Measurements from ENCODE around the gene EIPR1. TPM values are rescaled to one million over a fixed set of nuclear protein-coding genes. Genes with fewer than 3 reads are reported as not detected.

EIPR1 gene
- total and polyA plus RNA-seq, 10 of the 15 experiments (the other 5 are each of a cell fraction or from before 2014, with no cell fraction given), result 23.6 to 61.2 (median 42.2) TPM

DNA sequence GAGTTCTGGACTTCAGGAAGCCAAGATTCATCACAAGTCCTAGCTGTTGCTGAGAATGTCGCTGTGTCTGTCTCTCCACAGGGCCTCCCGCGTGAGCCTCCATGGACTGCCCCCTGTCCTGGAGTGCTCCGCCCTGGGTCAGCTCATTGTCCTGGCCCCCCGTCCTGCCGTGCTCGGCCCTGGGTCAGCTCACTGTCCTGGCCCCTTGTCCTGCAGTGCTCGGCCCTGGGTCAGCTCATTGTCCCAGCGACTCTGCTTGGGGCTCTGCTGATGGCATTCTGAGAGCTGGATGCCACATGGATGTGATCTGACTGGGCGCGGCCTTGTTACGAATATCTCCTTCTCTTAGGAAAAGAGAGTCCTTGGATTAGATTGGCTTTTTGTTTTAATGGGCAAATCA lies 78.5 kb downstream of the EIPR1 start (continued):
- TF ChIP-seq, protein P1, sequence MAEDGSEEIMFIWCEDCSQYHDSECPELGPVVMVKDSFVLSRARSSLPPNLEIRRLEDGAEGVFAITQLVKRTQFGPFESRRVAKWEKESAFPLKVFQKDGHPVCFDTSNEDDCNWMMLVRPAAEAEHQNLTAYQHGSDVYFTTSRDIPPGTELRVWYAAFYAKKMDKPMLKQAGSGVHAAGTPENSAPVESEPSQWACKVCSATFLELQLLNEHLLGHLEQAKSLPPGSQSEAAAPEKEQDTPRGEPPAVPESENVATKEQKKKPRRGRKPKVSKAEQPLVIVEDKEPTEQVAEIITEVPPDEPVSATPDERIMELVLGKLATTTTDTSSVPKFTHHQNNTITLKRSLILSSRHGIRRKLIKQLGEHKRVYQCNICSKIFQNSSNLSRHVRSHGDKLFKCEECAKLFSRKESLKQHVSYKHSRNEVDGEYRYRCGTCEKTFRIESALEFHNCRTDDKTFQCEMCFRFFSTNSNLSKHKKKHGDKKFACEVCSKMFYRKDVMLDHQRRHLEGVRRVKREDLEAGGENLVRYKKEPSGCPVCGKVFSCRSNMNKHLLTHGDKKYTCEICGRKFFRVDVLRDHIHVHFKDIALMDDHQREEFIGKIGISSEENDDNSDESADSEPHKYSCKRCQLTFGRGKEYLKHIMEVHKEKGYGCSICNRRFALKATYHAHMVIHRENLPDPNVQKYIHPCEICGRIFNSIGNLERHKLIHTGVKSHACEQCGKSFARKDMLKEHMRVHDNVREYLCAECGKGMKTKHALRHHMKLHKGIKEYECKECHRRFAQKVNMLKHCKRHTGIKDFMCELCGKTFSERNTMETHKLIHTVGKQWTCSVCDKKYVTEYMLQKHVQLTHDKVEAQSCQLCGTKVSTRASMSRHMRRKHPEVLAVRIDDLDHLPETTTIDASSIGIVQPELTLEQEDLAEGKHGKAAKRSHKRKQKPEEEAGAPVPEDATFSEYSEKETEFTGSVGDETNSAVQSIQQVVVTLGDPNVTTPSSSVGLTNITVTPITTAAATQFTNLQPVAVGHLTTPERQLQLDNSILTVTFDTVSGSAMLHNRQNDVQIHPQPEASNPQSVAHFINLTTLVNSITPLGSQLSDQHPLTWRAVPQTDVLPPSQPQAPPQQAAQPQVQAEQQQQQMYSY (CRISPR knock-in tag; IDR thresholded peaks at IDR 0.05), result no peak
- no peak for TF ChIP-seq CBX3 (IDR thresholded peaks at IDR 0.05; ENCODE audit: borderline replicate concordance, low read depth)

DNA sequence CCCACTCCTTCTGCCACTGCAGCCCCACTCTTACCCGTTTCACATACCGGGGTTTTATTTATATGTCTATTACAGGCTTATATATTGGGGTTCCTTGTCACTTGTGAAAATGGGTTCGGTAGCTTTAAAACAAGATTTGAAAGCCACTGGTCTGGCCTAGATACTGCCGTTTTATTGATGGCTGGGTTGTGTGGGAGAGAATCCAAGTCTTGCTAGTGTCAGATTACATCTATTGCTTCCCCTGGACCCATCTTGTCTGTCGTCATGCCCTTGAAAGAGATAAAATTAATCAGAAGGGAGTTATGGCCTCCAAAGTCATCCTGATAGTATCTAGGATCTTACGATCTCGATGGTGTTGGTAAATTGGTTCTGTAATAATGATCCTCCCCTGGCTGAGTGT lies 79.4 kb downstream of the EIPR1 start:
- CTCF ChIA-PET, result no interaction called here
- intact Hi-C loops (cut with micrococcal nuclease; ENCODE audit: unreplicated experiment) (no loop called here), in situ Hi-C loops (cut with MboI) (no loop called here)
- POLR2A ChIA-PET, result no interaction called here
- BruUV-seq (replicated peaks), result no TSS peak
- Histone ChIP-seq H3K4me3 (no peak overlapping the region), H3K27ac (ENCODE audit: control insufficient read depth, insufficient read depth) (no peak overlapping the region), H3K4me2 (ENCODE audit: control insufficient read depth, insufficient read depth) (no peak overlapping the region), H3K9ac (ENCODE audit: control insufficient read depth, insufficient read depth, low read length) (no peak overlapping the region), H3K27me3 (replicated peaks in 1 of 2; ENCODE audit: control insufficient read depth in 2 of 2, insufficient read depth in 2 of 2, low read length in 1 of 2) (no peaks in the 10 kb centered on the region), H3K79me2 (ENCODE audit: control insufficient read depth, insufficient read depth, low read length) (no peaks in the 10 kb centered on the region; the same call in 1 of the 2 replicates), H3K36me3 (ENCODE audit: control insufficient read depth in 2 of 2, insufficient read depth in 2 of 2, low read length in 1 of 2) (peaks cover 2 to 8% of the 10 kb centered on the region in 2 experiments; a peak in 3 of 4 replicates), H3K4me1 (ENCODE audit: control insufficient read depth, insufficient read depth, low read length) (no peaks in the 10 kb centered on the region), H3K9me3 (replicated peaks; ENCODE audit: control insufficient read depth, insufficient read depth, low read length) (no peaks in the 10 kb centered on the region), H2AFZ (ENCODE audit: control insufficient read depth, low read depth, low read length) (no peak overlapping the region), H4K20me1 (ENCODE audit: control insufficient read depth, insufficient read depth) (no peaks in the 10 kb centered on the region)
- WGBS (ENCODE audit: insufficient coverage, insufficient replicate concordance, low lambda C conversion rate, missing lambda C conversion rate), result 97% methylated on average over 7 of the region's 7 CpGs
- ATAC-seq (no peak), DNase-seq (ENCODE audit: low read depth, low spot score) (no peak), FAIRE-seq (no peak)
- SMC1A ChIA-PET (ENCODE audit: uncharacterized antibody, unreplicated experiment), result interaction anchor here (0.9 kb wide), 1 partner anchor 156 kb away, joined by 3 read pairs; no protein-coding TSS in a partner anchor
- RAD21 ChIA-PET (ENCODE audit: unreplicated experiment), result no interaction called here
- TF ChIP-seq NR2F1 (conservative IDR thresholded peaks at IDR 0.05) (no peak), SPI1 (IDR thresholded peaks at IDR 0.05; ENCODE audit: borderline replicate concordance, insufficient read depth, low read depth, low read length) (no peak), CHD1 (IDR thresholded peaks at IDR 0.05; ENCODE audit: low read depth, low read length) (no peak), KDM1A (IDR thresholded peaks at IDR 0.05; ENCODE audit: borderline replicate concordance) (no peak), NBN (IDR thresholded peaks at IDR 0.05) (no peak), ESRRA (IDR thresholded peaks at IDR 0.05; ENCODE audit: low read length) (no peak), CBX5 (IDR thresholded peaks at IDR 0.05; ENCODE audit: low read depth) (no peak), SUPT20H (IDR thresholded peaks at IDR 0.05; ENCODE audit: borderline replicate concordance, control insufficient read depth, low read depth, low read length) (no peak), ZNF217 (IDR thresholded peaks at IDR 0.05) (no peak), SRF (IDR thresholded peaks at IDR 0.05; ENCODE audit: low read depth in 2 of 2, low read length in 2 of 2) (no peak)
- TF ChIP-seq, protein P2, sequence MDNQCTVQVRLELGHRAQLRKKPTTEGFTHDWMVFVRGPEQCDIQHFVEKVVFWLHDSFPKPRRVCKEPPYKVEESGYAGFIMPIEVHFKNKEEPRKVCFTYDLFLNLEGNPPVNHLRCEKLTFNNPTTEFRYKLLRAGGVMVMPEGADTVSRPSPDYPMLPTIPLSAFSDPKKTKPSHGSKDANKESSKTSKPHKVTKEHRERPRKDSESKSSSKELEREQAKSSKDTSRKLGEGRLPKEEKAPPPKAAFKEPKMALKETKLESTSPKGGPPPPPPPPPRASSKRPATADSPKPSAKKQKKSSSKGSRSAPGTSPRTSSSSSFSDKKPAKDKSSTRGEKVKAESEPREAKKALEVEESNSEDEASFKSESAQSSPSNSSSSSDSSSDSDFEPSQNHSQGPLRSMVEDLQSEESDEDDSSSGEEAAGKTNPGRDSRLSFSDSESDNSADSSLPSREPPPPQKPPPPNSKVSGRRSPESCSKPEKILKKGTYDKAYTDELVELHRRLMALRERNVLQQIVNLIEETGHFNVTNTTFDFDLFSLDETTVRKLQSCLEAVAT (IDR thresholded peaks at IDR 0.05), result no peak
- TF ChIP-seq, protein P3, sequence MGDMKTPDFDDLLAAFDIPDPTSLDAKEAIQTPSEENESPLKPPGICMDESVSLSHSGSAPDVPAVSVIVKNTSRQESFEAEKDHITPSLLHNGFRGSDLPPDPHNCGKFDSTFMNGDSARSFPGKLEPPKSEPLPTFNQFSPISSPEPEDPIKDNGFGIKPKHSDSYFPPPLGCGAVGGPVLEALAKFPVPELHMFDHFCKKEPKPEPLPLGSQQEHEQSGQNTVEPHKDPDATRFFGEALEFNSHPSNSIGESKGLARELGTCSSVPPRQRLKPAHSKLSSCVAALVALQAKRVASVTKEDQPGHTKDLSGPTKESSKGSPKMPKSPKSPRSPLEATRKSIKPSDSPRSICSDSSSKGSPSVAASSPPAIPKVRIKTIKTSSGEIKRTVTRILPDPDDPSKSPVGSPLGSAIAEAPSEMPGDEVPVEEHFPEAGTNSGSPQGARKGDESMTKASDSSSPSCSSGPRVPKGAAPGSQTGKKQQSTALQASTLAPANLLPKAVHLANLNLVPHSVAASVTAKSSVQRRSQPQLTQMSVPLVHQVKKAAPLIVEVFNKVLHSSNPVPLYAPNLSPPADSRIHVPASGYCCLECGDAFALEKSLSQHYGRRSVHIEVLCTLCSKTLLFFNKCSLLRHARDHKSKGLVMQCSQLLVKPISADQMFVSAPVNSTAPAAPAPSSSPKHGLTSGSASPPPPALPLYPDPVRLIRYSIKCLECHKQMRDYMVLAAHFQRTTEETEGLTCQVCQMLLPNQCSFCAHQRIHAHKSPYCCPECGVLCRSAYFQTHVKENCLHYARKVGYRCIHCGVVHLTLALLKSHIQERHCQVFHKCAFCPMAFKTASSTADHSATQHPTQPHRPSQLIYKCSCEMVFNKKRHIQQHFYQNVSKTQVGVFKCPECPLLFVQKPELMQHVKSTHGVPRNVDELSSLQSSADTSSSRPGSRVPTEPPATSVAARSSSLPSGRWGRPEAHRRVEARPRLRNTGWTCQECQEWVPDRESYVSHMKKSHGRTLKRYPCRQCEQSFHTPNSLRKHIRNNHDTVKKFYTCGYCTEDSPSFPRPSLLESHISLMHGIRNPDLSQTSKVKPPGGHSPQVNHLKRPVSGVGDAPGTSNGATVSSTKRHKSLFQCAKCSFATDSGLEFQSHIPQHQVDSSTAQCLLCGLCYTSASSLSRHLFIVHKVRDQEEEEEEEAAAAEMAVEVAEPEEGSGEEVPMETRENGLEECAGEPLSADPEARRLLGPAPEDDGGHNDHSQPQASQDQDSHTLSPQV (IDR thresholded peaks at IDR 0.05), result no peak
- TF ChIP-seq, protein P4, sequence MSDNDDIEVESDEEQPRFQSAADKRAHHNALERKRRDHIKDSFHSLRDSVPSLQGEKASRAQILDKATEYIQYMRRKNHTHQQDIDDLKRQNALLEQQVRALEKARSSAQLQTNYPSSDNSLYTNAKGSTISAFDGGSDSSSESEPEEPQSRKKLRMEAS (IDR thresholded peaks at IDR 0.05; ENCODE audit: low read depth, low read length), result no peak
